Dermis microvascular lymphatic vessel endothelial cell (primary cell): ENCODE data around the gene HIRIP3. TPM values are rescaled to one million over a fixed set of nuclear protein-coding genes. Genes with fewer than 3 reads are reported as not detected.
"Not testable (repeated sequence)": the region's sequence is repeated elsewhere in the genome, so short reads cannot be mapped to it uniquely, and the experiment has no call there.

ENCODE experiments used
- DNase-seq, 2 donors: peaks; one replicate each; pipeline versions ENCODE4 v3.0.0 to v3.0.0-alpha.2; 2010; ENCODE audit warnings: low read depth in 2 of 2
- total RNA-seq: library from RNA; depleted of rRNA; stranded (reverse); fragments of >200 nt; gene quantifications from 2 replicates; pipeline ENCODE4 v1.2.1, GENCODE V29; 2014

HIRIP3 gene
- total RNA-seq, 1 donor from 2014 or later, result 5.6 TPM

- DNase-seq, result no peak
Measured at GRCh38 chr16:30016555-30017276, 21.3 kb upstream of the HIRIP3 start.

GRCh38 chr16:30015450-30015849 lies 20.0 kb upstream of the HIRIP3 start:
- not testable (repeated sequence) for DNase-seq

GRCh38 chr16:30012598-30012997 lies 17.2 kb upstream of the HIRIP3 start:
- not testable (repeated sequence) for DNase-seq

DNA sequence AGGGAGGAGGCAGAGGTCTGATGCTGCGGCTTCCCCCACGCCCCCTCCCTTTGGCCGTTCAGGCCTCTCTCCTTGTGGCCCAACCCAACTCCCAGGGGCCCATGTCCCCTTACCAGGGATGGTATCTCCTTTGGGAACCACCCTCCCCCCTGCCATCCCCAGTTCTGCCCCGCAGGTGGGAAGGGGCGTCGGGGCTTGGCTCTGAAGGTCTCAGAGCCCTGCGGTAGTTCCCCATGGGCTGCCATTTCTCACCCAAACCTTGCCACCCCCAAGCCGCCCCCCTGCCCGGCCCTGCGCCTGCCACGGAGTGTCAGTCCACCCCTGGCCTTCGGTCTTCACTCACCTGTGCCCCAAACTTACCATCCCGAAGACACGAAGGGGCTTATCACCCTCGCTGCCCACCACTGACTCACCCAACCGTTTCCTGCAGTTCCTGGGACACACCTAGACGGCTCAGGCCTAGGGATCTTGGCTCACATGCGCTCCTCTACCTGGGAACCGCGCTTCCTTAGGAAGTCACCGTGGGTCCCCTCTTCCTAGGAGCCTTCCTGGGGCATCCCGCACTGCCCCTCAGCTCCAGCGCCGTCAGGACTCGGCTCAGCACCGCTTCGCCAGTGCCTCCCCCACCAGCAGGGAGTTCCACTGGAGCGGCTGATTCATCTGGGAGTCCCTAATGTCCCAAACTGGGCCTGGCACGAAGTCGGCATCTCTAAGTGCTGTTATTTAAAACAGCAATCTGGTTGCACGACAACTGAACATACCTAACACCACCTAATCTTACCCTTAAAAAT lies 16.5 kb upstream of the HIRIP3 start:
- no peak for DNase-seq

DNA sequence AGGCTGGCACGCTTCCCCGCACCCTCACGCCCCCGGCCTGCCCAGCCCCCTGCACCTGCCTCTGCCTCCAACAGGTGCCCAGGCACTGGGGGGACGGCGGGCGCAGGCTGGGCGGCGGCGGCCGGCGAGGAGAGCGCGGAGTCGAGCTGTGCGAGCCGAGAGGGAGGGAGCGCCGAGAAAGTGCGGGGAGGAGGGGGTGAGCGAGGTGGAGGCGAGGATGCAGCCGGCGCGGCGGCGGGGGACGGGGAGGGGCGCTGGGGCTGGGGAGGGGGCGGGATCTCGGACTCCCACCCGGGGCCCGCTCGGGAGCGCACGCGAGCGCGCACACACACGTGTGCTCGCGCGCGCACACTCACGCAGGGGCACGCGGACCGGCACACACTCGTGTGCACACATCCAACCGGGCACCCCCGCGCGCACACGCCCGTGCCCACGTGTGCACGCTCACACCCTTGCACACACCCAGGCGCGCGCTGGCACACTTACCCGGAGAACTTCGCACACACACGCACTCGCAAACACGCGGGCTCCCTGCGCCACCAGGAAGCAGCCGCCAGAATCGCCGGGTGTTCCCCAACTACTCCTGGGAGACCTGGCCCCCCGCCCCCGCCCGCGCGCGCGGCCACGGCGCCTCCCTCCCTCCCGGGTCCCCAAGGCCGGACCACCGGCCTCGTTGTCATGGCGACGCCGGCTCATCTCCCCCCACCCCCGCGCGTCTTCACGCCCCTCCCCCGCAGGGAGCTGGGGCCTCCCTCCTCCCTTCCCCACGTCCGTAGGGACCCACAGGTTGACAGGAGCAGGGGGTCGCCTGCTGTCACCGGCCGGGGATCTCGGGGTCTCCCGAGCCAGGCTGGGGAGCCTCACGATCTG lies 15.7 kb upstream of the HIRIP3 start, which contains the start of gene DOC2A:
DOC2A (minus strand) TSS at position 184 of the 870 bp plus-strand sequence. CDS start 805 bp downstream, outside the sequence.
- DNase-seq, result no peak

- no peak for DNase-seq
Measured at GRCh38 chr16:30009990-30010843, 14.8 kb upstream of the HIRIP3 start.

DNA sequence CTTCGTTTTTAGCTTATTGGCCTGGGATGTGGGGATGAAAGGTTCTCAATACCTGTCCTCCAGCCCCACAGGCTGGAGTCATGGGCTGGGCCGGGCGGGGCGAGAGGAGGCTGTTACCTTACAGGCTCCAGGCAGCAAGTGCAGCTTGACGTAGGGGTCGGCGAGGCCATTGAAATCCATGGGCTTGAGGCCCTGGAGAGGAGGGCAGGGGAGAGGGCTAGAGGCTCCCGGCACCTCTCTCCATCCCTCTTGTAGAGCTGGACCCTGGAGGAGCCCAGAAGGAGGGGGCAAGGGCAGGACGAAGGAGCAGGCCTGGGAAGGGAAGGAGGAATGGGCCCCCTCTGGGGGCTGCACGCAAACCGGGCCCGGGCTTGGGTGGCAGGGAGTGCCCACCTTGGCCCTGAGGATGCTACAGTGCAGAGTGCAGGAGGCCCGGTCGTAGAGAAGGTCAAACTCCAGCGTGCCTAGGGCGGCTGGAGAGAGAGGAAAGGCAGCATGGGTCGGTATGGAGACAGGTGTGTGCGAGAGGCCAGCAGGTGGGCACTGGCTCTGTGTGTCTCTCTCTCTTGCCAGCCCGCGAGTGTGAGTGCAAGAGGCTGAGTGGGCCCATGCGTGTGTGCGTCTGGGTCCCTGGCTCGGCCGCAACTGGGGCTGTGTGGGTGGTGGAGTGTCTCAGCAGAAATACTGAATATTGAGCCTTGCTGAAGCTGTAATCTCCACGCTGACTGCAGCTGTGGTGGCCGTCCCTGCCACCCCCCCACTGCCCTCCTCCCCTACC lies 13.9 kb upstream of the HIRIP3 start:
- no peak for DNase-seq

- no peak for DNase-seq
Measured at GRCh38 chr16:30007378-30007895, 12.0 kb upstream of the HIRIP3 start.

- DNase-seq, result no peak
Measured at GRCh38 chr16:30006659-30007377, 11.4 kb upstream of the HIRIP3 start.

GRCh38 chr16:30006095-30006473 lies 10.7 kb upstream of the HIRIP3 start:
- no peak for DNase-seq

DNA sequence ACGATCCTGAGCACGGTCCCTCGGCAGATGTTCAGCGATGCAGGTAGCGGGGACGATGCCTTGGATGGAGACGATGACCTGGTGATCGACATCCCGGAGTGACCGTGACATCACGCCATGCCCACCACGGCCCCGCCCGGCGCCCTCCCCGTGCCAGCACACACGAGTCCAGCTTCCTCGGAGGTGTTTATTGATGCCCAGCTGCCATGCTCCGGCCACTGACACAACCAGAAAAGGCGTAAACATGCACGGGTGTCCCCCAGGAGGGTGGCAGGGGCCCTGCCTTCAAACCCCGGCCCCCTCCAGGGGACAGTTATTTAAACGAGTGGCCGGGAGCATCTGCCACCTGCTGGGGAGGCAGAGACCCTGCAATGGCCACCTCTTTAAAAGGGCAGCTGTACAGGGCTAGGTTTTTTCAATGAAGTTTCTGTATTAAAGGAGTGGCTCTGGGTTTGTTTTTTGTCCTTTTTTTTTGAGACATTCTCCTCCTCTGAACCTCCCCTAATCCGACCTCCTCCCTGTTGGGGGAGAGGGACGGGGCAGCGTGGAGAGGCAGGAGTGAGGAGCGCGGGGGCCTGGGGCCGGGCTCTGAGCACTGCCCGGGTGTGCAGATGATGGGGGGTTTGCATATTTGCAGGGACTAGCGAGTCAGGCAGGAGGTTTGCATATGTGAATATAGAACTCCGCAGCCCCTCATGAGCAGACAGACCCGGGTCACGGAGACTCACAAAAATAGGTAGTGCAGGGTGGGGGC lies 10.1 kb upstream of the HIRIP3 start:
- DNase-seq, result peak; percentile 25 to 61

DNA sequence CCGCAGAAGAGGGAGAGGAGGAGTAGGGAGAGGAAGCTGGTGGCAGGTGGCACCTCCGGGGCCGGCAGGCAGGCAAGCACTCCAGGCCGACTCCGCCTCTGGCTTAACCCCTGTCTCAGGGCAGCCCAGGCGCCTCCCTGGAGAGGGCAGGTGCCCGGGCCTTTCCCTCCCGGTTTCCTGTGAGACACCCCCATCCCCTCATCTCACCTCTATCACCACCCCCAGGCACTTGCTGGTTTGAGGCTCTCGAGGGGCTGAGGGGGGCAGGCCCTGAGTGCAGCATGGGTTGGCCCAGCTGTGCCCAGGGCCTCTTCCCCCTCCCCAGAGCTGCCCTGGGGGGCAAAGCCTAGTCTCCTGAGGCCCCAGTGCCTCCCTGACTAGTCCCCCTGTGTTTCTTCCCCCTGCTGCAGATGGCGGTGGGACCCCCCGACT lies 9.4 kb upstream of the HIRIP3 start:
- DNase-seq, result no peak

GRCh38 chr16:30004424-30004776 lies 9.0 kb upstream of the HIRIP3 start:
- no peak for DNase-seq

DNA sequence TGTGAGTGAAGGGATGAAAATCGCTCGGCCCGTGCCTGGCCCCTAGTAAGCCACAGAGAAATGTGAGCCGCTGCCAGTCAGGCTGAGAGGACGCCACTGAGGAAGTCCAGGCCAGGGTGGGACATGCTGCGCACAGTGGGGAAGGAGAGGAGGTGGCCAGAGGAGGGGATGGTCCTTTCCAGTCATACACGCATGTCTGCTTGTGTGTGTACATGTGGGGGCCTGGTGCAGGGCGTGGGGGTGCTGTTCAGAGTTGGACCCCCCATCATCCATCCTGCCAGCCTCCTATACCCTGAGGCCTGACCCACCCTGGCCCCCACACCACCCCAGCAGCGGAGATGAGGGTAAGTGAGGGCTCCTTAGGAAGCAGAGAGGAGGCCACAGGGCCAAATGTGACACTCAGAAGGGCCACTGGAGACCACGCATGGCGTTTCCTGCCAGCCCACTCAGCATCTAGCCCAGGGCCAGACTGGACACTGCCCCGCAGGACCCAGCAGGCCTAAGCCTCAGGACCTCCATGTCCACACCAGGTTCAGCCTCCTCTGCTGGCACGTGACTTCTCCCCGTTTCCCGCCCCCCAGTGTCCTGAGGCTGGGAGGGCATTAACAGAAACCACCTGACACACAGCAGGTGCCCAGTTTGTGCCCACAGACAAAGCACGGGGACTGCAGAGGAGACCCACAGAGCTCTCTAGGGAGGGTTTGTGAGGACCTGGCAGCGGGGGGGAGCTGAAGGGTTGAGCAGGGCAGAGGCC lies 8.4 kb upstream of the HIRIP3 start:
- DNase-seq, result no peak

DNA sequence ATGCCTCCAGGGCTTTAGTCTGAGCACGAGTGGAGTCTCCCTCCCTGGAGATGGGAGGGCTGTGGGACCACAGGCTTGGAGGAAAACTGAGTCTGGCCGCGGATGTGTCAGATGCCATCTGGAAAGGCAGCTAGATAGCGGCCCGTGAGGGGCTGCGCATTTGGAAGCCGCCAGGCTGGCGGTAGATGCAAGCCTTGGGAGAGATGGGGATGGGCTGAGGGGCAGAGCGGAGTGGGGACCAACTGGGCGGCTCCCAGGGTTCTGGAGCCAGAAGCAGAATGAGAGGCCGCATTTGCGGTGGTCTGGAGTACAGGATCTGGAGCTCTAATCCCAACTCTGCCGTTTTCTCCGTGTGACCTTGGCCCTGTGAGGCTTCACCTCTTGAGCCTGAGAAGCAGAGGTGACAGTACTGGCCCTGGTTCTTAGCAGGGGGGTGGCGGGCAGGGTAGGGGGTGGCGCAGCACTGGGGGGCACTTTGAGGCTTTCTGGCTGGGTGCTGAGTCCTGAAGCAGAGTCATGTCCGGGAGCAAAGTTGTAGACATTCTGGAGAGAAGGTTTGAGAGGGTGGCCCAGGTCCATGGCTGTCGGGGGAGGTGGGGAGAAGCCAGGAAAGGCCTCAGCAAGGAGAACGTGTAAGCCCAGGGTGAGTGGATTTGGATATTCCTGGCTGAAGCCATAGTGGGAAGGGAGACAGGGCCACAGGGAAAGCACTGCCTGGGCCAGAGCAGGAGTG lies 7.4 kb upstream of the HIRIP3 start:
- no peak for DNase-seq

GRCh38 chr16:30000735-30001631 lies 5.6 kb upstream of the HIRIP3 start:
- DNase-seq, result no peak
